ENCODE measurements around the gene LRRC40.

- TF ChIP-seq CTCF (IDR thresholded peaks at IDR 0.05) (no peak), EP300 (IDR thresholded peaks at IDR 0.05) (no peak)
Measured at GRCh38 chr1:70195342-70195741, 10.0 kb downstream of the LRRC40 start.

Measured in esophagus muscularis mucosa (tissue), 3 donors.